ENCODE data around the gene MBNL1. TPM values are rescaled to one million over a fixed set of nuclear protein-coding genes. Genes with fewer than 3 reads are reported as not detected.

The MBNL1 gene
- total RNA-seq, 4 donors from 2014 or later = 413 to 774 (median 604) TPM

DNA sequence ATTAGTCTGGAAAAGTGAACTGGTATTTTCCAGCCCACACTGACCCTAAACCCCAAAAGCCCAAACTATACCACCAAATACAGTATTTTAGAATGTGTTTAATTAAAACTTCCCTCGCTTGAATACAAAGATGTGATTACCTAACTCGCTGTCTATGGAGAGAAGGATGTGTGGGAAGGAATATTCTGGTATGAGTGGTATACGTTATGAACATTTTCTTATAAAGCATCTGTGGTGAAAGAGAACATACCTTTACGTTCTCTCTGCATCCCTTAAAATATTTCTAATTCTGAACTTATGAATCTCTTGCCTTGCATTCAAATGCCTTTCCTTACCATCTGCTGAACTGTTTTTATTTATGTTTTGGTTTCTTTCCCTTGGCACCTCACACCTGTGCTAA is 201.4 kb downstream of the MBNL1 start:
- TF ChIP-seq, protein P1, sequence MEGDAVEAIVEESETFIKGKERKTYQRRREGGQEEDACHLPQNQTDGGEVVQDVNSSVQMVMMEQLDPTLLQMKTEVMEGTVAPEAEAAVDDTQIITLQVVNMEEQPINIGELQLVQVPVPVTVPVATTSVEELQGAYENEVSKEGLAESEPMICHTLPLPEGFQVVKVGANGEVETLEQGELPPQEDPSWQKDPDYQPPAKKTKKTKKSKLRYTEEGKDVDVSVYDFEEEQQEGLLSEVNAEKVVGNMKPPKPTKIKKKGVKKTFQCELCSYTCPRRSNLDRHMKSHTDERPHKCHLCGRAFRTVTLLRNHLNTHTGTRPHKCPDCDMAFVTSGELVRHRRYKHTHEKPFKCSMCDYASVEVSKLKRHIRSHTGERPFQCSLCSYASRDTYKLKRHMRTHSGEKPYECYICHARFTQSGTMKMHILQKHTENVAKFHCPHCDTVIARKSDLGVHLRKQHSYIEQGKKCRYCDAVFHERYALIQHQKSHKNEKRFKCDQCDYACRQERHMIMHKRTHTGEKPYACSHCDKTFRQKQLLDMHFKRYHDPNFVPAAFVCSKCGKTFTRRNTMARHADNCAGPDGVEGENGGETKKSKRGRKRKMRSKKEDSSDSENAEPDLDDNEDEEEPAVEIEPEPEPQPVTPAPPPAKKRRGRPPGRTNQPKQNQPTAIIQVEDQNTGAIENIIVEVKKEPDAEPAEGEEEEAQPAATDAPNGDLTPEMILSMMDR (IDR thresholded peaks at IDR 0.05; ENCODE audit: low read depth) = no peak

DNA sequence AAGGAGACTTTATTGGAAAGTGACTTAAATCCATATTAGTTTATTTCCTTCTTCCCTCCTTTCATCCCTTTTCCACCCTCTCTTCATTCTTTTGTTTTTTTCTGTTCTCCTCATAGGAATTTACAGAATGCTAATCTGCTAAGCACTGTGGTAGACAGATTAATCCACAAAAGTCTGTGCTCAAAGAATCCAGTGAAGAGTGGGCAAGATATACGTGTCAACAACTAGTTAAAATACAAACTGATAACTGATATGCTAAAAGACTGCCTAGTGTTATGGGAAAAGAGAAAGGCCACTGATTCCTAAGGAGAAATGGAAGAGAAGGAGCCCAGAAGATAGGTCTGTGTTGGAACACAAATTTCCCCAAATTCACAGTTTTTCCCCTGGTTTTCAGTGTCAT is 202.2 kb downstream of the MBNL1 start:
- TF ChIP-seq, protein P1 (IDR thresholded peaks at IDR 0.05; ENCODE audit: low read depth) = no peak

DNA sequence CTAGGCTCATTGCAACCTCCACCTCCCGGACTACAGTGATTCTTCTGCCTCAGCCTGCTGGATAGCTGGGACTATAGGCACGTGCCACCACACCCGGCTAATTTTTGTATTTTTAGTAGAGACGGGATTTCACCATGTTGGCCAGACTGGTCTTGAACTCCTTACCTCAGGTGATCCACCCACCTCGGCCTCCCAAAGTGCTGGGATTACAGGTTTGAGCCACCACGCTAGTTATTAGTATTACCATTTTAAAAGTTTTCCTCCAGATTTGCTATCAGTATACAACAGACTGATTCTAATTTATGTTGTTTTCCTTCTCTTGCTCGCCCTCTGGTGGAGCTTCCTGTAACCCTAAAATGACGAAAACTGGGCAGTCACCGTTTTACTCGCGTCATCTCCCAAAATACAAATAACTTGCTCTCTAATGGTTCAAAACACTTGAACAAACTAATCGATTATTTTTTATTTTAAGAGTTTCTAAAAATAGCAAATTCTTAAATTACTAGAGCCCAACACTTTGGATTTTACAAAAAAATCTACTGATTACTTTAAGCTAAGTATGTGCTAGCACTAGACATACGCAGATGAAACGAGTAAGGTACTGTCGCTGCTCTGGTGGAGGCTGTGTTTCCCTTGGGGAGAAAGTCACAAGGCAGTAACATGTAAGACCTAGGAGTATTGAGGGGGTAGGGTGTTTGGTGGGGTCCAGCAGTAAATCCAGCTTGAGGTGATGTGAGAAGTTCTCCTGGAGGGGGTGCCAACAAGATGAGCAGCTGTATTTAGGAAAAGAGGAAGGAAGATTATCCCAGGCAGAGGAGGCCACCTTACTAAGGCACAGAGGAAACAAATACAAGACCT is 203.3 kb downstream of the MBNL1 start:
- TF ChIP-seq, protein P1 (IDR thresholded peaks at IDR 0.05; ENCODE audit: low read depth) = no peak

DNA sequence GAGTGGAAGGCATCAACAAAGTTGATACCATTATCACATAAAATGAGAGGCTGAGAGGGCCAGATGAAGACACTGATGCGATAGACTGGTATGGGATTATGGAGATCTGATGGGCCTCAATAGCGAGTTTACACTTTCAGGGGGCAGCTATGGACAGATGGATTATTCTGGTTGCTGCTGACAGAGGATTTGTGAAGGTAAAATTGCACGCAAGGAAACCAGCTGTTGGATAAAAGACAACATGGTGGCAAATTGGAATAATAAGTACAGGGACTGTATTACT is 203.9 kb downstream of the MBNL1 start:
- TF ChIP-seq, protein P1 (IDR thresholded peaks at IDR 0.05; ENCODE audit: low read depth) = no peak

DNA sequence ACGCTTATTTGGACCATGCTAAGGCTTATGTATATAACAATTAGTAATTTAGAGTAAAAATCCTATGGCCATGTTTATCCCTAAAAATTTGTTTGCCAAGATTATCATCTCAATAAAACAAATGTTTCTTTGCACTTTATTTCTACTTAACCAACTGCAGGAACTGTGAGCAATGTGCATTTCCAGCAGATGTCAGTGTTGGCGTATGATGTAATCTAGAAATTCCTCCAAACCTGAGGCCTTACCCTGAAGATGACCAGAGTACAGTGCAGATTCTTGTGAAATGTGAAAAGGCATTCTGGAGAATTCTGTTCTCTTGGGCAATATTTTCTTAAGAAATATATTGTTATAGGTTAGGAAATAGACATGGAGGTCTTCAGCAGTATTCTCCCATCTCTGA is 205.9 kb downstream of the MBNL1 start:
- TF ChIP-seq, protein P1 (IDR thresholded peaks at IDR 0.05; ENCODE audit: low read depth) = no peak

DNA sequence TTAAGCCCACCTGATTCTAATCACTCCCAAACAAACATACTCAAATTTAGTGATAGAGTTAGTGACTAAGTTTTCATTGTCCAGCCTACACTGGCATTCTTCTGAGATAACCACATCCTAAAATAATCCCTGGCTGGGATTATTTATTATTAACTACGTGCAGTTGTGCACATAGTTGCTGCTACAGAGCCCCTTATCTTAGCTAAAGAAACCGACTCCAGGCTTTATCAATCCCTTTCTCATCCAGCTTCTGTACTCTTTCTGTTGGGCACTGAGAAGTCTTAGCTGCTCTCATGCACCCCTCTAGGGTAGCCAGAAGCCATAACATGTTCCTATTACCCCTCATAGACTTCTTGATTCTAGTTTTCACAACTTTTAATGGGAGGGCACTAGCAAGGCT is 208.7 kb downstream of the MBNL1 start:
- TF ChIP-seq, protein P1 (IDR thresholded peaks at IDR 0.05; ENCODE audit: low read depth) = no peak

DNA sequence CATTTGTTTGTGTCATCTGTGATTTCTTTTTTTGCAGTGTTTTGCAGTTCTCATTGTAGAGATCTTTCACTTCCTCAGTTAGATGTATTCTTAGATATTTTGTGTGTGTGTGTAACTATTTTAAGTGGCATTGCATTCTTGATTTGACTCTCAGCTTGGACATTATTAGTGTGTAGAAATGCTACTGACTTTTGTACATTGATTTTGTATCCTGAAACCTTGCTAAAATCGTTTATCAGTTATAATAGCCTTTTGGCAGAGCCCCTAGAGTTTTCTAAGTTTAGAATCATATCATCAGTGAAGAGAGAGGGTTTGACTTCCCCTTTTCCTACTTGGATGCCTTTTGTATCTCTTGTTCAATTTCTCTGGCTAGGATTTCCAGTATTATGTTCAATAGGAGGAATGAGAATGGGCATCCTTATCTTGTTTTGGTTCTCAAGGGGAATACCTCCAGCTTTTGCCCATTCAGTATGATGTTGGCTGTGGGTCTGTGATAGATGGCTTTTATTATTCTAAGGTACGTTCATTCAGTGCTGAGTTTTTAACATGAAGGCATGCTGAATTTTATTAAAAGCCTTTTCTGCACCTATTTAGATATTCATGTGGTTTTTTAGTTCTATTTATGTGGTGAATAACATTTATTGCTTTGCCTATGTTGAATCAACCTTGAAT is 211.7 kb downstream of the MBNL1 start:
- TF ChIP-seq, protein P1 (IDR thresholded peaks at IDR 0.05; ENCODE audit: low read depth) = no peak
